SK-N-SH treated with all-trans-retinoic acid at 6 μM for 48 hours (cell line): ENCODE results near the gene PPP1R16B.

Experiments
- ATAC-seq: fragments of 200-7000 bp; cut with Tn5 transposase; 3 replicates; pipeline ENCODE4 v1.9.1; 2020; ENCODE audit warnings: mild to moderate bottlenecking, moderate library complexity
- ARNTL ChIP-seq: fragments of 450-650 bp; formaldehyde crosslinking; IDR thresholded peaks from 2 replicates; pipeline ENCODE4 v1.5.0; 2020; ENCODE audit warnings: low read depth, mild to moderate bottlenecking, moderate library complexity, borderline replicate concordance
- BACH2 ChIP-seq: fragments of 250-450 bp; sonication (Bioruptor Pico); IDR thresholded peaks from 2 replicates; pipeline ENCODE4 v1.9.0; 2021; ENCODE audit warnings: mild to moderate bottlenecking, borderline replicate concordance
- CSDC2 ChIP-seq: fragments of 250-450 bp; sonication (Bioruptor Pico); IDR thresholded peaks from 2 replicates; pipeline ENCODE4 v1.5.0; 2020; ENCODE audit warnings: mild to moderate bottlenecking, moderate library complexity
- ESRRG ChIP-seq: fragments of 250-450 bp; sonication (Bioruptor Pico); IDR thresholded peaks from 2 replicates; pipeline ENCODE4 v1.6.1; 2021; ENCODE audit warnings: mild to moderate bottlenecking
- GLIS3 ChIP-seq: fragments of 250-450 bp; sonication (Bioruptor Pico); IDR thresholded peaks from 2 replicates; pipeline ENCODE4 v1.5.0; 2020; ENCODE audit warnings: mild to moderate bottlenecking, moderate library complexity
- ISL1 ChIP-seq: fragments of 250-450 bp; sonication (Bioruptor Pico); IDR thresholded peaks from 2 replicates; pipeline ENCODE4 v2.1.2; 2022; ENCODE audit warnings: mild to moderate bottlenecking, moderate library complexity
- OSR1 ChIP-seq: fragments of 250-450 bp; sonication (Bioruptor Pico); IDR thresholded peaks from 2 replicates; pipeline ENCODE4 v1.8.0; 2022; ENCODE audit warnings: moderate library complexity, mild to moderate bottlenecking, inconsistent platforms
- PPARA ChIP-seq: fragments of 250-450 bp; sonication (Bioruptor Pico); IDR thresholded peaks from 2 replicates; pipeline ENCODE4 v1.5.0; 2020; ENCODE audit warnings: mild to moderate bottlenecking, borderline replicate concordance
- RARB ChIP-seq: fragments of 250-450 bp; sonication (Bioruptor Pico); IDR thresholded peaks from 2 replicates; pipeline ENCODE4 v1.8.0; 2021; ENCODE audit warnings: mild to moderate bottlenecking, moderate library complexity
- SNAI2 ChIP-seq: fragments of 250-450 bp; sonication (Bioruptor Pico); IDR thresholded peaks from 2 replicates; pipeline ENCODE4 v1.5.0; 2020; ENCODE audit warnings: mild to moderate bottlenecking, moderate library complexity
- TCF4 ChIP-seq: fragments of 250-450 bp; sonication (Bioruptor Pico); IDR thresholded peaks from 2 replicates; pipeline ENCODE4 v1.8.0; 2021; ENCODE audit warnings: mild to moderate bottlenecking, moderate library complexity, borderline replicate concordance
- TOX ChIP-seq: fragments of 250-450 bp; sonication (Bioruptor Pico); IDR thresholded peaks from 2 replicates; pipeline ENCODE4 v1.8.0; 2021; ENCODE audit warnings: mild to moderate bottlenecking, moderate library complexity, borderline replicate concordance
- ZC3H10 ChIP-seq: fragments of 250-450 bp; sonication (Bioruptor Pico); IDR thresholded peaks from 2 replicates; pipeline ENCODE4 v1.5.1; 2021; ENCODE audit warnings: mild to moderate bottlenecking, moderate library complexity
- ZFP30 ChIP-seq: fragments of 450-650 bp; formaldehyde crosslinking; IDR thresholded peaks from 2 replicates; pipeline ENCODE4 v1.5.0; 2022; ENCODE audit warnings: mild to moderate bottlenecking, moderate library complexity
- ZNF565 ChIP-seq: fragments of 450-650 bp; formaldehyde crosslinking; conservative IDR thresholded peaks from 2 replicates; pipeline ENCODE4 v1.5.0; 2020; ENCODE audit warnings: low read depth, mild to moderate bottlenecking, moderate library complexity
- ZNF70 ChIP-seq: fragments of 450-650 bp; formaldehyde crosslinking; IDR thresholded peaks from 2 replicates; pipeline ENCODE4 v1.5.0; 2020; ENCODE audit warnings: mild to moderate bottlenecking, moderate library complexity
- ZNF8 ChIP-seq: fragments of 450-650 bp; formaldehyde crosslinking; IDR thresholded peaks from 2 replicates; pipeline ENCODE4 v1.5.0; 2020; ENCODE audit warnings: mild to moderate bottlenecking, moderate library complexity
- TF ChIP-seq, protein P1 (sequence below): fragments of 250-450 bp; sonication (Bioruptor Pico); IDR thresholded peaks from 2 replicates; pipeline ENCODE4 v1.5.1; 2021; ENCODE audit warnings: mild to moderate bottlenecking, moderate library complexity
- TF ChIP-seq, protein P2 (sequence below): fragments of 250-450 bp; sonication (Bioruptor Pico); IDR thresholded peaks from 2 replicates; pipeline ENCODE4 v1.8.0; 2020; ENCODE audit warnings: mild to moderate bottlenecking, moderate library complexity, borderline replicate concordance
- TF ChIP-seq, protein P3 (sequence below): fragments of 250-450 bp; sonication (Bioruptor Pico); IDR thresholded peaks from 2 replicates; pipeline ENCODE4 v1.5.1; 2020; ENCODE audit warnings: low read depth, mild to moderate bottlenecking, moderate library complexity
- TF ChIP-seq, protein P4 (sequence below): fragments of 250-450 bp; sonication (Bioruptor Pico); IDR thresholded peaks from 2 replicates; pipeline ENCODE4 v1.5.0; 2020; ENCODE audit warnings: mild to moderate bottlenecking, moderate library complexity

The PPP1R16B gene

DNA sequence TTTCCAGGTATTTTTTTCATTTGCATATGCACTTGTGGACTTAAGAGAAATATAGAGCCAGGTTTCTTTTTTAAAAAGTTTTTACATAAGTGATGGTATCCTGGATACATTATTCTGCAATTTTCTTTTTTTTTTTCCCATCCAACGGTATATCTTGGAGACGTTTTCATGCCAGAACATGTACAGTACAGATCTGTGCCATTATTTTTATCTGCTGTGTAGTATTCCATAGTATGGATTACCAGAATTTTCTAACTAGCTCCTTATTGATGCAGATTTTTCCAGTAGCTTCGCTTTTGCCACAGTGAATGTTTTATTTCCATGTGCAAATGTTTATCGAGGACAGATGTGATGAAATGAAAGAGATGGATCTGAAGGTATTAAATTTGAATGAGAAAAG is 34.1 kb downstream of the PPP1R16B start:
- ATAC-seq: no peak
- TF ChIP-seq, protein P1, sequence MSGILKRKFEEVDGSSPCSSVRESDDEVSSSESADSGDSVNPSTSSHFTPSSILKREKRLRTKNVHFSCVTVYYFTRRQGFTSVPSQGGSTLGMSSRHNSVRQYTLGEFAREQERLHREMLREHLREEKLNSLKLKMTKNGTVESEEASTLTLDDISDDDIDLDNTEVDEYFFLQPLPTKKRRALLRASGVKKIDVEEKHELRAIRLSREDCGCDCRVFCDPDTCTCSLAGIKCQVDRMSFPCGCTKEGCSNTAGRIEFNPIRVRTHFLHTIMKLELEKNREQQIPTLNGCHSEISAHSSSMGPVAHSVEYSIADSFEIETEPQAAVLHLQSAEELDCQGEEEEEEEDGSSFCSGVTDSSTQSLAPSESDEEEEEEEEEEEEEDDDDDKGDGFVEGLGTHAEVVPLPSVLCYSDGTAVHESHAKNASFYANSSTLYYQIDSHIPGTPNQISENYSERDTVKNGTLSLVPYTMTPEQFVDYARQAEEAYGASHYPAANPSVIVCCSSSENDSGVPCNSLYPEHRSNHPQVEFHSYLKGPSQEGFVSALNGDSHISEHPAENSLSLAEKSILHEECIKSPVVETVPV (CRISPR knock-in tag): no peak
- TF ChIP-seq, protein P2, sequence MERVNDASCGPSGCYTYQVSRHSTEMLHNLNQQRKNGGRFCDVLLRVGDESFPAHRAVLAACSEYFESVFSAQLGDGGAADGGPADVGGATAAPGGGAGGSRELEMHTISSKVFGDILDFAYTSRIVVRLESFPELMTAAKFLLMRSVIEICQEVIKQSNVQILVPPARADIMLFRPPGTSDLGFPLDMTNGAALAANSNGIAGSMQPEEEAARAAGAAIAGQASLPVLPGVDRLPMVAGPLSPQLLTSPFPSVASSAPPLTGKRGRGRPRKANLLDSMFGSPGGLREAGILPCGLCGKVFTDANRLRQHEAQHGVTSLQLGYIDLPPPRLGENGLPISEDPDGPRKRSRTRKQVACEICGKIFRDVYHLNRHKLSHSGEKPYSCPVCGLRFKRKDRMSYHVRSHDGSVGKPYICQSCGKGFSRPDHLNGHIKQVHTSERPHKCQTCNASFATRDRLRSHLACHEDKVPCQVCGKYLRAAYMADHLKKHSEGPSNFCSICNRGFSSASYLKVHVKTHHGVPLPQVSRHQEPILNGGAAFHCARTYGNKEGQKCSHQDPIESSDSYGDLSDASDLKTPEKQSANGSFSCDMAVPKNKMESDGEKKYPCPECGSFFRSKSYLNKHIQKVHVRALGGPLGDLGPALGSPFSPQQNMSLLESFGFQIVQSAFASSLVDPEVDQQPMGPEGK (CRISPR knock-in tag): no peak
- TF ChIP-seq TOX (CRISPR knock-in tag) (no peak), TCF4 (no peak), ZNF70 (CRISPR knock-in tag) (no peak), ESRRG (CRISPR knock-in tag) (no peak), BACH2 (CRISPR knock-in tag) (no peak), ZNF8 (no peak), PPARA (CRISPR knock-in tag) (no peak), ISL1 (no peak), OSR1 (CRISPR knock-in tag) (no peak), ARNTL (CRISPR knock-in tag) (no peak), ZFP30 (CRISPR knock-in tag) (no peak)
- TF ChIP-seq, protein P3, sequence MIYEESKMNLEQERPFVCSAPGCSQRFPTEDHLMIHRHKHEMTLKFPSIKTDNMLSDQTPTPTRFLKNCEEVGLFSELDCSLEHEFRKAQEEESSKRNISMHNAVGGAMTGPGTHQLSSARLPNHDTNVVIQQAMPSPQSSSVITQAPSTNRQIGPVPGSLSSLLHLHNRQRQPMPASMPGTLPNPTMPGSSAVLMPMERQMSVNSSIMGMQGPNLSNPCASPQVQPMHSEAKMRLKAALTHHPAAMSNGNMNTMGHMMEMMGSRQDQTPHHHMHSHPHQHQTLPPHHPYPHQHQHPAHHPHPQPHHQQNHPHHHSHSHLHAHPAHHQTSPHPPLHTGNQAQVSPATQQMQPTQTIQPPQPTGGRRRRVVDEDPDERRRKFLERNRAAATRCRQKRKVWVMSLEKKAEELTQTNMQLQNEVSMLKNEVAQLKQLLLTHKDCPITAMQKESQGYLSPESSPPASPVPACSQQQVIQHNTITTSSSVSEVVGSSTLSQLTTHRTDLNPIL: no peak
- TF ChIP-seq, protein P4, sequence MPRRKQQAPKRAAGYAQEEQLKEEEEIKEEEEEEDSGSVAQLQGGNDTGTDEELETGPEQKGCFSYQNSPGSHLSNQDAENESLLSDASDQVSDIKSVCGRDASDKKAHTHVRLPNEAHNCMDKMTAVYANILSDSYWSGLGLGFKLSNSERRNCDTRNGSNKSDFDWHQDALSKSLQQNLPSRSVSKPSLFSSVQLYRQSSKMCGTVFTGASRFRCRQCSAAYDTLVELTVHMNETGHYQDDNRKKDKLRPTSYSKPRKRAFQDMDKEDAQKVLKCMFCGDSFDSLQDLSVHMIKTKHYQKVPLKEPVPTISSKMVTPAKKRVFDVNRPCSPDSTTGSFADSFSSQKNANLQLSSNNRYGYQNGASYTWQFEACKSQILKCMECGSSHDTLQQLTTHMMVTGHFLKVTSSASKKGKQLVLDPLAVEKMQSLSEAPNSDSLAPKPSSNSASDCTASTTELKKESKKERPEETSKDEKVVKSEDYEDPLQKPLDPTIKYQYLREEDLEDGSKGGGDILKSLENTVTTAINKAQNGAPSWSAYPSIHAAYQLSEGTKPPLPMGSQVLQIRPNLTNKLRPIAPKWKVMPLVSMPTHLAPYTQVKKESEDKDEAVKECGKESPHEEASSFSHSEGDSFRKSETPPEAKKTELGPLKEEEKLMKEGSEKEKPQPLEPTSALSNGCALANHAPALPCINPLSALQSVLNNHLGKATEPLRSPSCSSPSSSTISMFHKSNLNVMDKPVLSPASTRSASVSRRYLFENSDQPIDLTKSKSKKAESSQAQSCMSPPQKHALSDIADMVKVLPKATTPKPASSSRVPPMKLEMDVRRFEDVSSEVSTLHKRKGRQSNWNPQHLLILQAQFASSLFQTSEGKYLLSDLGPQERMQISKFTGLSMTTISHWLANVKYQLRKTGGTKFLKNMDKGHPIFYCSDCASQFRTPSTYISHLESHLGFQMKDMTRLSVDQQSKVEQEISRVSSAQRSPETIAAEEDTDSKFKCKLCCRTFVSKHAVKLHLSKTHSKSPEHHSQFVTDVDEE: no peak

DNA sequence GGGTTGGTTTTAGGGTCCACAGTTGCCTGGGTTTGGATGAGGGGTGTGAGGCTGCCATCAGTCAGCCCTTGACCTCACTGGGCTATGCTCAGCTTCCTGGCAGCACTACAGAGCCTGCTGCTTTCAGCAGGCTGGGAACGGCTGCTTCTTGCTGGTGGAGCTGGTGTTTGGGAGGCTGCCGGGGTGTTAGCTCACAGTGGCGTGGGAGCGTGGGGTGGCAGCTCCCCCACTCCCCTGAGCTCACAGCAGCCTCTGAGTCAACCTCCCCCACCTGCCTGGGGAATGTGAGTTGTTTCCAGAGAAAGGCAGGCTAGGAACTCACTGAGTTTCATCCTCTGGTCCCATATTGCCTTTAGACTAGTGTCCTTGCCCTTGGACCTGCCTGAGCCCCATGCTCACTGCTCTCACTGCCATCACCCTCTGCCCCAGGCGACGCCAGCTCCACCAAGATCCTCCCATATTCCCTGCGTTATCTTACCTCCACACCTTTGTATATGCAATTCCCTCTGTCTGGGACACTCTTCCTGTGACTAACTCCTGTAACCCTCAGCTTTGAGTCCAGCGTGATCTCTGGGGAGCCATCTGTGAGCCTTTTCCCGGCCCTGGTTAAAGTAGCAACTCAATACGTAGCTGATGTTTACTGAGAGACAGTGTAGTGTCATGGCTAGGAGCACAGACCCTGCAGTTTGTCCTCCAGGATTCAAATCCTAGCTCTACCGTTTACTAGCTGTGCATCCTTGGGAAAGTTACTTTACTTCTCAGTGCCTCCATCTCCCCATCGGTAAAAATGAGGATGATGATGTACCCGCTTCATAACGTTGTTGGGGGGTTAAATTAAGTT is 34.8 kb downstream of the PPP1R16B start:
- ATAC-seq: no peak
- TF ChIP-seq ZC3H10 (CRISPR knock-in tag): no peak
- TF ChIP-seq, protein P3: no peak
- TF ChIP-seq CSDC2: no peak
- TF ChIP-seq, protein P4: no peak
- no peak for TF ChIP-seq BACH2 (CRISPR knock-in tag)
- TF ChIP-seq, protein P2 (CRISPR knock-in tag): no peak
- TF ChIP-seq GLIS3: no peak
- TF ChIP-seq ZNF70 (CRISPR knock-in tag): no peak
- TF ChIP-seq ESRRG (CRISPR knock-in tag): no peak
- TF ChIP-seq TOX (CRISPR knock-in tag): no peak
- TF ChIP-seq PPARA (CRISPR knock-in tag): no peak
- no peak for TF ChIP-seq ZFP30 (CRISPR knock-in tag)
- TF ChIP-seq, protein P1 (CRISPR knock-in tag): no peak
- TF ChIP-seq ZNF565 (CRISPR knock-in tag): no peak
- no peak for TF ChIP-seq RARB (CRISPR knock-in tag)
- no peak for TF ChIP-seq SNAI2 (CRISPR knock-in tag)
- TF ChIP-seq TCF4: no peak
- TF ChIP-seq, all 23 proteins: peak for 0
